GM21381 (cell line): ENCODE results near the gene C2orf69.
A peak's percentile ranks its signal among the peaks of the same experiment; 100 is the strongest.

Experiments
- ATAC-seq: cut with Tn5 transposase; IDR thresholded peaks from one replicate; pipeline ENCODE4 v1.9.1; 2021; ENCODE audit warnings: mild to moderate bottlenecking, moderate library complexity; ENCODE audit not compliant: unreplicated experiment

C2orf69 gene

GRCh38 chr2:199962203-199962602 lies 51.1 kb downstream of the C2orf69 start:
- ATAC-seq: peak; percentile 71

- ATAC-seq: no peak
These were observed 55.3 kb downstream of the C2orf69 start for GRCh38 chr2:199966405-199966804.

GRCh38 chr2:199966976-199967375 lies 55.9 kb downstream of the C2orf69 start:
- no peak for ATAC-seq

- ATAC-seq: no peak
These were observed 57.0 kb downstream of the C2orf69 start for GRCh38 chr2:199968126-199968525.

GRCh38 chr2:199972088-199972626 lies 61.1 kb downstream of the C2orf69 start:
- ATAC-seq: no peak

GRCh38 chr2:199973703-199974102 lies 62.6 kb downstream of the C2orf69 start:
- ATAC-seq: no peak

GRCh38 chr2:199975273-199975895 lies 64.3 kb downstream of the C2orf69 start:
- ATAC-seq: no peak
